Fibroblast of villous mesenchyme (primary cell): ENCODE measurements around the gene COL11A2. TPM values are rescaled to one million over a fixed set of nuclear protein-coding genes. Genes with fewer than 3 reads are reported as not detected.

Source experiments
- DNase-seq: peaks from one replicate; pipeline ENCODE4 v3.0.0-alpha.2; 2010; ENCODE audit warnings: low read depth
- H3K4me3 ChIP-seq: 2 replicates; pipeline ENCODE4 v1.5.1; 2011; ENCODE audit warnings: low read depth, mild to moderate bottlenecking, low read length
- CTCF ChIP-seq: IDR thresholded peaks from 2 replicates; pipeline ENCODE4 v1.5.1; 2012; ENCODE audit warnings: low read depth, mild to moderate bottlenecking, low read length; ENCODE audit not compliant: insufficient read depth
- total RNA-seq: library from RNA; depleted of rRNA; stranded (reverse); fragments of >200 nt; gene quantifications from 2 replicates; pipeline ENCODE4 v1.2.3, GENCODE V29; 2012

The COL11A2 gene
- total RNA-seq, 1 donor = under 0.01 TPM

- no peak overlapping the region for H3K4me3 ChIP-seq
- no peak for TF ChIP-seq CTCF
- DNase-seq = no peak
Observed at GRCh38 chr6:33171016-33171879, 21.0 kb downstream of the COL11A2 start.

- DNase-seq = no peak
- H3K4me3 ChIP-seq = no peak overlapping the region
- no peak for TF ChIP-seq CTCF
Observed at GRCh38 chr6:33170176-33171015, 21.9 kb downstream of the COL11A2 start.

GRCh38 chr6:33169291-33170175 is 22.7 kb downstream of the COL11A2 start:
- H3K4me3 ChIP-seq = no peak overlapping the region
- no peak for TF ChIP-seq CTCF
- DNase-seq = no peak

- H3K4me3 ChIP-seq = no peak overlapping the region
- no peak for DNase-seq
- no peak for TF ChIP-seq CTCF
Observed at GRCh38 chr6:33168639-33169038, 23.6 kb downstream of the COL11A2 start.

- no peak for DNase-seq
- no peak for TF ChIP-seq CTCF
- no peak overlapping the region for H3K4me3 ChIP-seq
Observed at GRCh38 chr6:33168284-33168601, 24.0 kb downstream of the COL11A2 start.
